Memory B cell (primary cell): ENCODE results near the gene TP53BP2.

ENCODE experiments used
- ATAC-seq: fragments of 150-1000 bp; cut with Tn5 transposase; 2 replicates; pipeline ENCODE4 v1.10.0; 2021; ENCODE audit warnings: low read depth, mild to moderate bottlenecking, moderate library complexity
- DNase-seq, 2 donors: peaks; one replicate each; pipeline ENCODE4 v3.0.0; 2022; ENCODE audit warnings: low spot score in 2 of 2
- H3K27ac Mint-ChIP-seq: one replicate; pipeline ENCODE4 v1.8.0; 2022; ENCODE audit warnings: mild to moderate bottlenecking, moderate library complexity, mixed read lengths
- H3K27me3 Mint-ChIP-seq: one replicate; pipeline ENCODE4 v1.8.0; 2022; ENCODE audit warnings: mixed read lengths
- H3K36me3 Mint-ChIP-seq: one replicate; pipeline ENCODE4 v1.8.0; 2022; ENCODE audit warnings: mild to moderate bottlenecking, mixed read lengths
- H3K4me1 Mint-ChIP-seq: one replicate; pipeline ENCODE4 v1.8.0; 2022; ENCODE audit warnings: mixed read lengths
- H3K4me3 Mint-ChIP-seq: one replicate; pipeline ENCODE4 v1.8.0; 2022; ENCODE audit warnings: mild to moderate bottlenecking, moderate library complexity, mixed read lengths
- H3K9me3 Mint-ChIP-seq: one replicate; pipeline ENCODE4 v1.8.0; 2022; ENCODE audit warnings: mixed read lengths

Gene TP53BP2

DNA sequence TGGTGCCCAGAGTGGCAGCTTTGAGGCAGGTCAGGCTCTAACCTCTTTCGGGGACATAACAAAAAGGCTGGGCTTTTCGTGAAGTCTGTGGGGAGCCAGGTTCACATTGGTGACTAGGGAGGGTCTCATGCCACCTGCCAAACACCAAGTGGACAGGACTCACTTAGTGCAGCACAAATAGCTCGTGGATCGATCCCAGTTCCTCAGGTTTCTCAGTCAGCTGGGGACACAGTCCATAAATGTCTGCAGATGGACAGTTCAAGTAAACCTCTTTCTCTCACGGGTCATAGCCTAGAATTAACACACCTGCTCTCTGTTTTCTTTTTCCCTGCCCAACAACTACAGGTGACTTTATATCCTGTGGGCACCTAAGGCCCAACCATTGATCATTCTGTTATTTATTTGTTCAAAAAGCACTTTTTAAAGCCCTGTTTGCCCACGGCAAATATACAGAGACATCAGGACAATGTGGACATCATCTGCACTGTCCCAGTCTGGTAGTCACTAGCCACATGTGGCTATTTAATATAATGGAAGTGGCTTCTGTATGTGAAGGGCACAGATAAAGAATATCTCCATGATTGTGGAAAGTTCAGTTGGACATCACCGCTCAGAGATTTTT is 79.9 kb downstream of the TP53BP2 start:
- Mint-ChIP-seq H3K4me1 (no peaks in the 10 kb centered on the region), H3K27me3 (no peaks in the 10 kb centered on the region), H3K27ac (no peak overlapping the region), H3K9me3 (no peaks in the 10 kb centered on the region), H3K36me3 (peaks cover 32% of the 10 kb centered on the region), H3K4me3 (no peak overlapping the region)
- ATAC-seq (no peak), DNase-seq (no peak)

DNA sequence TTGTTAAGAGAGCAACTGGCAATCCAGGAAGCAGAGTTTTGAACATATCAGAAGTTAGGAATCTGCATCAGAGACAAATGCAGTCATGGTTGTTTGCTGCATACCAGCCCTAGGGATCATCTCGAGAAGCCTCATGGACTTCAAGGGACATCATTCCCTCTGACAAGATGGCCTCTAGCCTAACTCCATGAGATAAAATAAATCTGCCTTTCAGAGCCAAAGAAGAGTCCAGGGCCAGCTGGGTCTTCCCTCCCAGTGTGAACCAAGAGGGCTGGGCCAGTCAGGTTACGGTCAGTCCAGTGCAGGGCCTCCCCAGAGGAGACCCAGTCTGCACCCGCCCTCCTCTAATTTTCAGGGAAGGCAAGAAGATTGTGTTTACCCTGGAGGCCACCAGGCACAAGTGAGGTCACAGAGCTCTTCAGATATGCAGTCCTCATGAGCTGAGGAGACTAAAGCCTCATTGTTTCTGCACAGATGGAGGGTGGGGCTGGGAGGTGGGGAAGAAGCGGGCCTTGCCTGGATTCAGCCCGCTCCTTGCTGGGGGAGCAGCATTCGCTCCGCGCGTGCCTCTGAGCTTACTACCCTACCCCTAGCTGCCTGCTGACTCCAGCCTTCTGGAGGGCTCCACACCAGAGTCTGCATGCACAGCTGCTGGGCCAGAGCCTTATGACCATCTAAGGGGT is 80.6 kb downstream of the TP53BP2 start:
- H3K4me1 Mint-ChIP-seq: no peaks in the 10 kb centered on the region
- no peak overlapping the region for H3K4me3 Mint-ChIP-seq
- no peaks in the 10 kb centered on the region for H3K9me3 Mint-ChIP-seq
- no peak for DNase-seq
- H3K27ac Mint-ChIP-seq: no peak overlapping the region
- H3K27me3 Mint-ChIP-seq: no peaks in the 10 kb centered on the region
- no peak for ATAC-seq
- H3K36me3 Mint-ChIP-seq: peaks cover 35% of the 10 kb centered on the region

DNA sequence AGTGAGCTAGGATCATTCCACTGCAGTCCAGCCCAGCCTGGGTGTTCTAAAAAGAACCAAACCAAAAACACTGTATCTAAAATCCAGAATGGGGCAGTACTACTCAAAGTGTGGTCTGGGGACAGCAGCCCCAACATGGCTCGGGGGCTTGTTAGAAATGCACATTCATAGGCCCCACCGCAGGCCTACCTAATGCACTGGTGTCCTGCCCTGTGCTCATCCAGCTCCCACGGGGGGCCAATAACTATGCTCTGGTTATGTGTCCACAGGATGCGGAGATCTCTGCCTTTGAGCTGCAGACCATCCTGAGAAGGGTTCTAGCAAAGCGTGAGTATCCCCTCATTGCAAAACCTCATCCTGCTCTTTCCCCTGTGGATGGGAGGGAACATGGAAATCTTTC is 81.9 kb downstream of the TP53BP2 start:
- H3K4me1 Mint-ChIP-seq: peaks cover 3% of the 10 kb centered on the region
- no peaks in the 10 kb centered on the region for H3K27me3 Mint-ChIP-seq
- H3K36me3 Mint-ChIP-seq: peaks cover 35% of the 10 kb centered on the region
- no peaks in the 10 kb centered on the region for H3K9me3 Mint-ChIP-seq
- no peak overlapping the region for H3K27ac Mint-ChIP-seq
- ATAC-seq (no peak), DNase-seq (no peak)
- H3K4me3 Mint-ChIP-seq: no peak overlapping the region

DNA sequence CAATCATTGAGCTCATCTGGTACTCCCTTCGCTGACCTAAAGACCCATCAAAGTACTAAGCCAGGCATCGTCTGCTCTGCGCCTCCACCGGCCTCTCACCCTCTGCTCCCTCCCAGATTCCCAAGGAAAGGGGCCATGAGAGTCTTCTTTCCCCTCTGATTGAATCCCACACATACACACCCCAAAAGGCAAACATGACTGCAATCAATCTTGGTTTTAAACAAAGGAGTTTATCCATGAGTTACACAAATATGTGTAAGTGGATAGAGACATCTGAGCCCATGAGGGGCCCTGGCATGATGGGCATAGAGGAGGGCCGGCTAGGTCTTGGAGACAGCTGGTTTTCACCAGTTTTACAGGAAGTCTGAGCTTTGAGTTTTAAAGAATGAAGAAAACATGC is 82.5 kb downstream of the TP53BP2 start:
- no peak for DNase-seq
- no peak overlapping the region for H3K27ac Mint-ChIP-seq
- no peaks in the 10 kb centered on the region for H3K27me3 Mint-ChIP-seq
- peaks cover 3% of the 10 kb centered on the region for H3K4me1 Mint-ChIP-seq
- no peak for ATAC-seq
- no peak overlapping the region for H3K4me3 Mint-ChIP-seq
- no peaks in the 10 kb centered on the region for H3K9me3 Mint-ChIP-seq
- peaks cover 32% of the 10 kb centered on the region for H3K36me3 Mint-ChIP-seq

DNA sequence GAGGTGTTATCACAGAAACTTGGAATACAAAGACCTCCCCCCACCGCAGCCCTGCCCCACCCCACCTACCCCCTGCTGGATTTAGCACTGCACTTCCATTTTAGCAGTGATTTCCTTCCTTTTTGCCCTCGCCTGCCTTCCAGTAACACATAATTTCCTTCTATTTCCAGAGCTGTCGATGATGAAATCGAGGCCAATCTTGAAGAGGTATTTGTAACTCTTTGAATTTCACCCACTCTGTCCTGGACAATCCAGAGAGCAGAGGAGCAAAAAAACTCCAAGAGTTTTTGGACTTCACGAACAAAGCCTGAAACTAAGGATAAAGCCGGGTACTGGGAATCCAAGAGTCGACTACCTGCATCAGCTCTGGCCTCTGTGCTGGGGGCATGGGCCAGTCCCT is 84.3 kb downstream of the TP53BP2 start:
- Mint-ChIP-seq H3K27ac (no peak overlapping the region), H3K4me1 (peaks cover 3% of the 10 kb centered on the region), H3K9me3 (no peaks in the 10 kb centered on the region), H3K4me3 (no peak overlapping the region), H3K36me3 (peaks cover 38% of the 10 kb centered on the region), H3K27me3 (no peaks in the 10 kb centered on the region)
- ATAC-seq (no peak), DNase-seq (no peak)

DNA sequence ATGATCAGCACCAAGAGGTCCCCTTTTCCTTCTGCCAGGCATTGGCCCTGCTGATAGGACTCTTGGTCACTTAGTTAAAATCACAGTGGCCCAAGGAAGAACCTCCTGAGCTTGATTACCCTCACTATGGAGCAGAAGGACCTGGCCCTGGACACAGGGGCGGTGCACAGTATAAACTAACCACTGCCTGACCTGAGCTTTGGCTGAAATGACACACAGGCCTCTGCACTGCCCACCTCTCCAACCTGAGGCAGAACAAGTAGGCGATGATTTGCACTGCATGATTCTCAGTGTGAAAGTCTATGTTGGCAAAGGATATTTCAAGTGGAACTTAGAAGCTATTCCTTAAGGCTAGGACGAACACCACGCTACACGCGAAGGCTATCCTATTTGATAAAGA is 84.9 kb downstream of the TP53BP2 start:
- no peak for DNase-seq
- no peak overlapping the region for H3K27ac Mint-ChIP-seq
- H3K27me3 Mint-ChIP-seq: no peaks in the 10 kb centered on the region
- no peak for ATAC-seq
- H3K4me3 Mint-ChIP-seq: no peak overlapping the region
- H3K4me1 Mint-ChIP-seq: peaks cover 3% of the 10 kb centered on the region
- H3K36me3 Mint-ChIP-seq: peaks cover 34% of the 10 kb centered on the region
- H3K9me3 Mint-ChIP-seq: no peaks in the 10 kb centered on the region

DNA sequence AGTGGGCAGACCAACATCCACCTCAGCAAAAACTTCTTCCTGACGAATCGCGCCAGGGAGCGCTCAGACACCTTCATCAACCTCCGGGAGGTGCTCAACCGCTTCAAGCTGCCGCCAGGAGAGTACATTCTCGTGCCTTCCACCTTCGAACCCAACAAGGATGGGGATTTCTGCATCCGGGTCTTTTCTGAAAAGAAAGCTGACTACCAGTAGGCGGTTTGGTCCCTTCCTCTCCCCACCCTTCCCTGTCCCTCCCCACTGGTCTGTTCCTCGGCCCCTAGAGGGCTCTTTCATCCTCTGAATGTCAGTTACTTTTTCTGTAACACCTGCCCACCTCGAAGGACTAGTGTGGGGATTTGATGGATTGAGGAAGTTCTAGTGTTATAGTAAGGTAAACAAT is 86.5 kb downstream of the TP53BP2 start:
- no peak for DNase-seq
- H3K27ac Mint-ChIP-seq: no peak overlapping the region
- peaks cover 39% of the 10 kb centered on the region for H3K36me3 Mint-ChIP-seq
- H3K4me3 Mint-ChIP-seq: no peak overlapping the region
- H3K4me1 Mint-ChIP-seq: peaks cover 3% of the 10 kb centered on the region
- H3K9me3 Mint-ChIP-seq: no peaks in the 10 kb centered on the region
- no peaks in the 10 kb centered on the region for H3K27me3 Mint-ChIP-seq
- no peak for ATAC-seq

DNA sequence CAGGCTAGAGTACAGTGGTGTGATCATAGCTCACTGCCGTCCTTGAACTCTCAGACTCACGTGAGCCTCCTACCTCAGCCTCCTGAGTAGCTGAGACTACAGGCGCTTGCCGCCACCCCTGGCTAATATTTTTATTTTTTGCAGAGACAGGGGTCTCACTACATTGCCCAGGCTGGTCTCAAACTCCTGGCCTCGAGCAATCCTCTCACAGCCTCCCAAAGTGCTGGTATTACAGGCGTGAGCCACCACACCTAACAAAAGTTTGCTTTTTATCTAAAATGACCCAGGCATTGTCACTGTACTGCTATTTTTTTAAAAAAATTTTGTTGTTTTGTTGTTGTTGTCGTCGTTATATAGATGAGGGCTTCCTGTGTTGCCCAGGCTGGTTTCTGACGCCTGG is 87.0 kb downstream of the TP53BP2 start:
- no peak overlapping the region for H3K27ac Mint-ChIP-seq
- DNase-seq: no peak
- H3K4me1 Mint-ChIP-seq: peaks cover 3% of the 10 kb centered on the region
- no peaks in the 10 kb centered on the region for H3K9me3 Mint-ChIP-seq
- no peak overlapping the region for H3K4me3 Mint-ChIP-seq
- H3K27me3 Mint-ChIP-seq: no peaks in the 10 kb centered on the region
- ATAC-seq: no peak
- peaks cover 41% of the 10 kb centered on the region for H3K36me3 Mint-ChIP-seq

DNA sequence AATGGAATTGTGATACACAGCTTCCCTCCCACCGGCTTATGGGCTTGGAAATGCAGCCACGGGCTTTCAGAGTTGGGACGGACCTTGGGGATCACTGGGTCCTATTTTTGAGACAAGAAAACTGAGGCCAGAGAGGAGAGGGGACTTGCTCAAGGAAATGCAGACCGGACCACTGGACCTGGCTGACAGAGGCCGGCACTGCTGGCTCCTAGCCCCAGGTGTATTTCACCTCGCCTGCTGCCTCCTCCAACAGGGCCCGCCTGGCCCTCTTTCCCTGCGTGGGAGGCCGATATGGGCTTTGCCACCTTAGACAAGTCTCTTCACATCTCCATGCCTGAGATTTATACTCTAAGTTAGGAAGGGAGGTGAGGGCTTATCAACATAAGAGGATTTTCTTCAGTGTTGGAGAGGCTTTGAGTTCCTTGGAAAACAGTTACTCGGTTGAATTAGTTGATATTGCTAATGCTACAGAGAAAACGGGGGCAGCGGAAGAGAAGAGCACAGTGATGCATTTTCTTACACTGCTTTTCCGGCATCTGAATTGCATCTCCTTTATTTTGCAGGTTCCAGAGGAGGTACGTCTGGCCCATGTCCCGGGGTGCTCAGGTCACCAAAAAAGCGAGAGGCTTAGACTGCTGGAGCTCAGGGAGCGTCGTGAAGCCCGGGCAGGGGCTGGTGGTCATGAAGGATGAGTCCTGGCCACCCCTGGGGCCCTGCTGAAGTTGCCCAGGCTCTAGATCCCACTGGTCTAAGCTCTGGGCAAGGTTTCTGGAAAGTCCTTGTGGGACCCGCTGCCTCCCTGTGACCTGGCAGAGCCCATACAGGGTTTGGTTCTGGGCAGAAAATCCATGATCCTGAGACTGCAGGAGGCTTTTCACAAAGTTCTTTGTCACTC is 88.7 kb downstream of the TP53BP2 start:
- Mint-ChIP-seq H3K27ac (no peak overlapping the region), H3K4me3 (no peak overlapping the region), H3K27me3 (no peaks in the 10 kb centered on the region), H3K36me3 (peaks cover 42% of the 10 kb centered on the region), H3K4me1 (peaks cover 3% of the 10 kb centered on the region), H3K9me3 (no peaks in the 10 kb centered on the region)
- ATAC-seq: no peak
- DNase-seq: no peak

DNA sequence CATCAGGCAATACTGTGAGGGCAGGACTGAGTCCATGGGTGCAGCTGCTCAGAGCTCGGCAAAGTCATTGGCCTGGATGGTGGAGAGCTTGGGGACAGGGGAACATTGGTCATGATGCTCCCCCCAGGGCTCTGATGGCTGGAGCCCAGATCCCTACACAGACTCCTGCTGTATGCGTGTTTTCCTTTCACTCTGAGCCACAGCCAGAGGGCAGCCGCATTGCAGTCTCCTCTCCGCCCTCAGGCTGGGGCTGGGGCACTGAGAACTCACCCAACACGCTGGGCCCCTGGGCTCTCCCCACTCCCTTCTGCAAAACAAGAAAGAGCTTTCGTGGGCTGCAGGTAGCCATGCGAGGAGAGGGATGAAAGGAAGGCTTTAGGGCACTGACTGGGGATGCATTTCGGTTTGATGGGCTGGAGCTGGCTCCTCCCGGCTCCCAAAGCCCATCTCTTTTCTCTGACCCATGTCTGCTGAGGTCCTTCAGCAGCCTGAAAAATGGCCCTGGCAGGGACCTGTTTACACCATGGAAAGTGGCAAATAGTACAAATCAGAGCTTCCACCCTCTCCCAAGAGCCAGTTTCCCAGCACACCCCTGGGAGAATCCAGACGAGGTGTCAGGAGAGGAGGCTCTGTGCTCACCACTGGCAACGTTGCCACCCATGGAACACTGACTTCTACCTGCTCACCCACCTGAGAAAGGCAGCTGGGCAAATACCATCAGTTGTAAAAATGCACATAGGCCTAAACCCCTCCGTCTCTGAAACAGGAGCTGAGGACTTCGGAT is 89.6 kb downstream of the TP53BP2 start:
- ATAC-seq (no peak), DNase-seq (no peak)
- Mint-ChIP-seq H3K4me3 (no peak overlapping the region), H3K4me1 (peaks cover 3% of the 10 kb centered on the region), H3K36me3 (peaks cover 44% of the 10 kb centered on the region), H3K27me3 (no peaks in the 10 kb centered on the region), H3K27ac (no peak overlapping the region), H3K9me3 (no peaks in the 10 kb centered on the region)

DNA sequence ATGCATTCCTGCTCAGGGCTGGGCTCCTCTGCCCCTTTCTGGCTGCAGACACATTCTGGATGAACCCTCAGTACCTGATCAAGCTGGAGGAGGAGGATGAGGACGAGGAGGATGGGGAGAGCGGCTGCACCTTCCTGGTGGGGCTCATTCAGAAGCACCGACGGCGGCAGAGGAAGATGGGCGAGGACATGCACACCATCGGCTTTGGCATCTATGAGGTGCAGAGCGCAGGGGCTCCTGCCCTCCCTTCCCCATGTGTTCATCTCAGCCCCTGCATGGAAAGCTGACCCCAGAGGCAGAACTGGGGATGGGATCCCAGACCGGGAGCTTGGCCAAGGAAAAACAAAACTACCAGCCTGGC is 90.3 kb downstream of the TP53BP2 start:
- no peaks in the 10 kb centered on the region for H3K27me3 Mint-ChIP-seq
- ATAC-seq (no peak), DNase-seq (no peak)
- peaks cover 3% of the 10 kb centered on the region for H3K4me1 Mint-ChIP-seq
- H3K27ac Mint-ChIP-seq: no peak overlapping the region
- H3K9me3 Mint-ChIP-seq: no peaks in the 10 kb centered on the region
- peaks cover 43% of the 10 kb centered on the region for H3K36me3 Mint-ChIP-seq
- no peak overlapping the region for H3K4me3 Mint-ChIP-seq

DNA sequence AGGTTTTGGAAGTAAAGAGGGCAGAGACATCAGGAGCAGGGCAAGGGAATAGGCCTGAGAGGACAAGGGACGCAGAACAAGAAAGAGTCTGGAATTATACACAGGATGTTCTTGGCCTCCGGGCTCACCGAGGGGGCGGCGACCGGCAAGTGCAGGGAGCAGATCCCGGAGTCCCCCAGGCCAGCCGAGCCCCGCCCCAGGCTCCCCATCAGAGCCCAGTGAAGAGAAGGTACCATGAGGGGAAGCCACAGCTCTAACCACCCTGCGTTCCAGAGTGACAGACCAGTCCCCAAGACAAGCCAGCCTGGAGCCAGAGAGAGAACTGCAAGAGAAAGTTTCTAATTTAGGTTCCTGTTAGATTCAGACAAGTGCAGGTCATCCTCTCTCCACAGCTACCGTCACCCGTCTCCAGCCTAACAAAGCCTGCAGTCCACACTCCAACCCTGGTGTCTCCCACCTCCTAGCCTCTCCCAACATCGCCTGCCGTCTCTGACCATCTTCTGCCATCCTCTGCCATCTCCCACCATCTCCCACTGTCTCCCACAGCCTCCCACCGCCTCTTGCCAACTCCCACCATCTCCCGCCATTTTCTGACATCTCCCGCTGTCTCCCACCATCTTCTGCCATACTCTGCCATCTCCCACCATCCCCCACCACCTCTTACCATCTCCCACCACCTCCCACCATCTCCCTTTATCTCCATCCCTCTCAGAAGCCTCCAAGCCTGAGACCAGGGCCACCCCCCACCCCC is 90.9 kb downstream of the TP53BP2 start:
- H3K9me3 Mint-ChIP-seq: no peaks in the 10 kb centered on the region
- peaks cover 45% of the 10 kb centered on the region for H3K36me3 Mint-ChIP-seq
- peak overlapping the region; percentile 65 for H3K27ac Mint-ChIP-seq
- no peaks in the 10 kb centered on the region for H3K27me3 Mint-ChIP-seq
- DNase-seq (no peak), ATAC-seq (no peak)
- no peak overlapping the region for H3K4me3 Mint-ChIP-seq
- peaks cover 3% of the 10 kb centered on the region for H3K4me1 Mint-ChIP-seq

DNA sequence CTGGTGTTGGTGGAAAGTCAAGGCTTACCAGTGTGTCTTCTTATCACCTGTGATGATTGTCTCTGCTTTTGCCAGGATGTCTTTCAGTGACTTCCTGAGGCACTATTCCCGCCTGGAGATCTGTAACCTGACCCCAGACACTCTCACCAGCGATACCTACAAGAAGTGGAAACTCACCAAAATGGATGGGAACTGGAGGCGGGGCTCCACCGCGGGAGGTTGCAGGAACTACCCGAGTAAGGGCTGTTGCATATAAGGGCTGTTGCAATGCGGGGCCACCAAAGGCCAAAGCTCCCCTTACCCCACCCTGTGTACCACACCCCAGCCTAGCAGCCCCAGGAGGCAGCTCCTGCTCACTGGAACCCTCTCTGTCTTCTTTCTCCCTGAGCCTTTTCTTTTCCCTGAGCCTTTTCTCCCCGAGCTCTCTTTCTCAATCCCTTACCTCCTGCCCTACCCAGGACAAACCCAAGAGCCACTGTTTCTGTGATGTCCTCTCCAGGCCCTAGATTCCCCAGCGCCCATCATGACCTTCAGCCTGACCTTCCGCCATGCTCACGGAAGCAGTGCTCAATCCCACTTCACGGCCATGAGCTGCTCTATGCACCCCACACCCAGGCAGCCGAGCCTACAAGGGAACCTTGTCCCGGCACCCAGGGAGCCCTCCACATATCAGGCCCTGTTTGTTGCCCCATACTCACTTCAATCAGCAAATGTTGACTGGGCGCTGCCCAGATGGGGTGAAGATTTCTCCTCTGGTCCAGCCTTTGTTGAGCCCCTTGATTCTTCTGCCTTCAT is 92.8 kb downstream of the TP53BP2 start:
- Mint-ChIP-seq H3K4me3 (no peak overlapping the region), H3K9me3 (no peaks in the 10 kb centered on the region), H3K27ac (no peak overlapping the region), H3K4me1 (peaks cover 10% of the 10 kb centered on the region), H3K36me3 (peaks cover 39% of the 10 kb centered on the region), H3K27me3 (no peaks in the 10 kb centered on the region)
- ATAC-seq (no peak), DNase-seq (no peak)
